Measurements from ENCODE around the gene PRR23E. TPM values are rescaled to one million over a fixed set of nuclear protein-coding genes. Genes with fewer than 3 reads are reported as not detected.

Gene PRR23E
- total RNA-seq, 2 donors from 2014 or later: not detected

DNA sequence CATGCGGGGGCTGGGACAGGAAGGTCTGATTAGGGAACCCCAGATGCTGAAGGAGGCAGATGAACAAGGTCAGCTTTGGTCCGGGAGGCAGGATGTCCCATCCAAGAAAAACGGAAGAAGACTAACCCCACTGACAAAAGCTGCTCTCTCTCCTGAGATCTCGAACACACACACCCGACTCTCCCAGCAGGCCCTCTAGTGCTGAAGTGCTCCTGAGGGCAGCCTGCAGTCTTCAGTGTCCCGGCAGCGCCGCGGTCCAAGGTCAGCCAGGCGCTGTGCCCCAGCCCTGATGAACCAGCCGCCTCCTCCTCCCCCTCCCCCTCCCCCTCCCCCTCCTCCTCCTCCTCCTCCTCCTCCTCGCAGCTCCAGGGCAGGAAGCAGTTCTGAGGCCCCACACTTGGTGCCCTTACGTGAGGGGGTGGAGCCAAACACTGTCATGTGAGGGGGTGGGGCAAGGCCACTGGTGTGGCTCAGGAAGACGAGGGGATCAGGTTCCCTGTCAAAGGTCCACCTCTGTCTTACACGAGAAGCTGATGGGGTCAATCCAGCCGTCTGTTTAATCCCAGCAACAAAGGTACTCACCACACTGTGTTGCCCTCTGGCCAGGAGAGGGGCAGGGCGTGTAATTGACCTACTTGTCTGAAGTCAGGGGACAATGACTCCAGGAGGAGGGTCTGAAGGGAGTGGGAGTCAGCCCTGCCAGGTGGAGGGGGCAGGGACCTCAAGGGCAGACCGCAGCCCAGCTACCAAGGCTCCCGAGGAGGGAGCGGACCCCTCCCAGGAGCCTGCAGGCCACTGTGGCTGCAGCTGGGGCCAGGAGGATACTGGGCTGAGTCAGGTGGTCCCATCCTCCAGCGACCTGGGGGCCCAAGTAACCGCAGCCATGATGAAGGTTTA lies 34.3 kb downstream of the PRR23E start:
- 60 to 75% methylated on average over 5 to 15 of the region's 22 CpGs for WGBS, 2 experiments (ENCODE audit: insufficient coverage in 1 of 2, insufficient read length in 1 of 2)
- H3K4me1 Mint-ChIP-seq: peaks cover 2% of the 10 kb centered on the region
- no peak overlapping the region for H3K4me3 ChIP-seq (ENCODE audit: low read length)
- TF ChIP-seq, protein P1, sequence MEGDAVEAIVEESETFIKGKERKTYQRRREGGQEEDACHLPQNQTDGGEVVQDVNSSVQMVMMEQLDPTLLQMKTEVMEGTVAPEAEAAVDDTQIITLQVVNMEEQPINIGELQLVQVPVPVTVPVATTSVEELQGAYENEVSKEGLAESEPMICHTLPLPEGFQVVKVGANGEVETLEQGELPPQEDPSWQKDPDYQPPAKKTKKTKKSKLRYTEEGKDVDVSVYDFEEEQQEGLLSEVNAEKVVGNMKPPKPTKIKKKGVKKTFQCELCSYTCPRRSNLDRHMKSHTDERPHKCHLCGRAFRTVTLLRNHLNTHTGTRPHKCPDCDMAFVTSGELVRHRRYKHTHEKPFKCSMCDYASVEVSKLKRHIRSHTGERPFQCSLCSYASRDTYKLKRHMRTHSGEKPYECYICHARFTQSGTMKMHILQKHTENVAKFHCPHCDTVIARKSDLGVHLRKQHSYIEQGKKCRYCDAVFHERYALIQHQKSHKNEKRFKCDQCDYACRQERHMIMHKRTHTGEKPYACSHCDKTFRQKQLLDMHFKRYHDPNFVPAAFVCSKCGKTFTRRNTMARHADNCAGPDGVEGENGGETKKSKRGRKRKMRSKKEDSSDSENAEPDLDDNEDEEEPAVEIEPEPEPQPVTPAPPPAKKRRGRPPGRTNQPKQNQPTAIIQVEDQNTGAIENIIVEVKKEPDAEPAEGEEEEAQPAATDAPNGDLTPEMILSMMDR (conservative IDR thresholded peaks at IDR 0.05): no peak
- H3K27ac ChIP-seq (ENCODE audit: low read depth, low read length): no peak overlapping the region
- DNase-seq: peak; percentile 90
- no peak overlapping the region for H3K4me3 Mint-ChIP-seq
- no peaks in the 10 kb centered on the region for H3K36me3 Mint-ChIP-seq (ENCODE audit: low read depth)
- peaks cover 9% of the 10 kb centered on the region for H3K27me3 Mint-ChIP-seq (ENCODE audit: insufficient read depth)
- no peak overlapping the region for H3K9ac ChIP-seq (ENCODE audit: extremely low read depth, low read length, poor library complexity, severe bottlenecking)
- H3K9me3 ChIP-seq (ENCODE audit: control insufficient read depth, low read length): no peaks in the 10 kb centered on the region
- no peaks in the 10 kb centered on the region for H3K27me3 ChIP-seq (ENCODE audit: control insufficient read depth, insufficient read depth, low read length, poor library complexity, severe bottlenecking)
- H3K27ac Mint-ChIP-seq: no peak overlapping the region
- H3K36me3 ChIP-seq (ENCODE audit: control insufficient read depth, insufficient read depth, low read length): no peaks in the 10 kb centered on the region
- peaks cover 26% of the 10 kb centered on the region for H3K9me3 Mint-ChIP-seq
- H3K4me1 ChIP-seq (ENCODE audit: control insufficient read depth, insufficient read depth, low read length): no peaks in the 10 kb centered on the region

DNA sequence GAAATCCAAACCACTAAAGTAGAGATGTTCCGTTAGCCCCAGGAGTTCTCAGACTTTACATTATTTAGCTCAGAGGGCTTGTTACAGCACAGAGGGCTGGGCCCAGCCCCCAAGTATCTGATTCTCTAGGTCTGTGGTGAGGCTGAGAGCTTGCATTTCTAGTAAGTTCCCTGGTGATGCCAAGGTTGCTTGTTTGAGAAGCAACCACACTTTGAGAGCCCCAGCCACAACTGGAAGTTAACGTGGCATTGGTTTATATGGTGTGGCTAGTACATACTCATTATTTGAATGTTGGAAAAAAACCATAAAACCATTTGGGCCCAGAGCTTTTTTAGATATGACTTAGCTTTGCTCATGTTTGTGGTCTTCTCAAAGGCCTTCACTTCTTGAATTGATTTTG lies 35.9 kb downstream of the PRR23E start:
- Histone ChIP-seq H3K9me3 (ENCODE audit: control insufficient read depth, low read length) (no peaks in the 10 kb centered on the region), H3K27me3 (ENCODE audit: control insufficient read depth, insufficient read depth, low read length, poor library complexity, severe bottlenecking) (no peaks in the 10 kb centered on the region), H3K4me1 (ENCODE audit: control insufficient read depth, insufficient read depth, low read length) (no peaks in the 10 kb centered on the region), H3K9ac (ENCODE audit: extremely low read depth, low read length, poor library complexity, severe bottlenecking) (no peak overlapping the region), H3K27ac (ENCODE audit: low read depth, low read length) (no peak overlapping the region), H3K36me3 (ENCODE audit: control insufficient read depth, insufficient read depth, low read length) (no peaks in the 10 kb centered on the region), H3K4me3 (ENCODE audit: low read length) (no peak overlapping the region)
- H3K4me3 Mint-ChIP-seq: no peak overlapping the region
- TF ChIP-seq, protein P1 (conservative IDR thresholded peaks at IDR 0.05): no peak
- peaks cover 2% of the 10 kb centered on the region for H3K4me1 Mint-ChIP-seq
- H3K27ac Mint-ChIP-seq: no peak overlapping the region
- H3K27me3 Mint-ChIP-seq (ENCODE audit: insufficient read depth): peaks cover 9% of the 10 kb centered on the region
- peaks cover 26% of the 10 kb centered on the region for H3K9me3 Mint-ChIP-seq
- 90 to 93% methylated on average over 2 of the region's 2 CpGs for WGBS, 2 experiments (ENCODE audit: insufficient coverage in 1 of 2, insufficient read length in 1 of 2)
- DNase-seq: no peak
- H3K36me3 Mint-ChIP-seq (ENCODE audit: low read depth): no peaks in the 10 kb centered on the region

GRCh38 chr3:127233371-127233770 lies 40.4 kb downstream of the PRR23E start:
- TF ChIP-seq, protein P1 (conservative IDR thresholded peaks at IDR 0.05): no peak
- H3K4me1 Mint-ChIP-seq: no peaks in the 10 kb centered on the region
- peaks cover 4% of the 10 kb centered on the region for H3K9me3 Mint-ChIP-seq
- H3K4me3 Mint-ChIP-seq: no peak overlapping the region
- no peaks in the 10 kb centered on the region for H3K36me3 ChIP-seq (ENCODE audit: control insufficient read depth, insufficient read depth, low read length)
- H3K4me1 ChIP-seq (ENCODE audit: control insufficient read depth, insufficient read depth, low read length): no peaks in the 10 kb centered on the region
- H3K4me3 ChIP-seq (ENCODE audit: low read length): no peak overlapping the region
- H3K9ac ChIP-seq (ENCODE audit: extremely low read depth, low read length, poor library complexity, severe bottlenecking): no peak overlapping the region
- H3K27me3 Mint-ChIP-seq (ENCODE audit: insufficient read depth): peaks cover 5% of the 10 kb centered on the region
- no peaks in the 10 kb centered on the region for H3K36me3 Mint-ChIP-seq (ENCODE audit: low read depth)
- peak; percentile 79 for DNase-seq
- no peak overlapping the region for H3K27ac Mint-ChIP-seq
- peaks cover 13% of the 10 kb centered on the region for H3K27me3 ChIP-seq (ENCODE audit: control insufficient read depth, insufficient read depth, low read length, poor library complexity, severe bottlenecking)
- 56% methylated on average over 3 of the region's 3 CpGs; no CpG with 5 or more reads in 1 of the 2 experiments for whole genome bisulfite sequencing, 2 experiments (ENCODE audit: insufficient coverage in 1 of 2, insufficient read length in 1 of 2)
- H3K27ac ChIP-seq (ENCODE audit: low read depth, low read length): no peak overlapping the region
- no peaks in the 10 kb centered on the region for H3K9me3 ChIP-seq (ENCODE audit: control insufficient read depth, low read length)

Data from endodermal cell (in vitro differentiated cells).